Coronary artery (tissue), 2 donors: Measurements from ENCODE around the gene DHRS13.

Experiments
- DNase-seq: peaks from one replicate; pipeline ENCODE4 v3.0.0-alpha.2; 2017; ENCODE audit warnings: low spot score
- H3K27ac ChIP-seq, 2 donors: fragments of 200-600 bp; sonication (generic); one replicate each; pipeline ENCODE4 v1.5.1; 2016 to 2019
- H3K4me3 ChIP-seq: fragments of 200-600 bp; sonication (generic); 2 replicates; pipeline ENCODE4 v1.5.1; 2016; ENCODE audit warnings: mild to moderate bottlenecking, moderate library complexity
- TF ChIP-seq, protein P1 (sequence below): fragments of 200-600 bp; sonication (generic); IDR thresholded peaks from one replicate; pipeline ENCODE4 v1.5.1; 2019; ENCODE audit warnings: antibody characterized with exemption

DHRS13 gene, protein sequence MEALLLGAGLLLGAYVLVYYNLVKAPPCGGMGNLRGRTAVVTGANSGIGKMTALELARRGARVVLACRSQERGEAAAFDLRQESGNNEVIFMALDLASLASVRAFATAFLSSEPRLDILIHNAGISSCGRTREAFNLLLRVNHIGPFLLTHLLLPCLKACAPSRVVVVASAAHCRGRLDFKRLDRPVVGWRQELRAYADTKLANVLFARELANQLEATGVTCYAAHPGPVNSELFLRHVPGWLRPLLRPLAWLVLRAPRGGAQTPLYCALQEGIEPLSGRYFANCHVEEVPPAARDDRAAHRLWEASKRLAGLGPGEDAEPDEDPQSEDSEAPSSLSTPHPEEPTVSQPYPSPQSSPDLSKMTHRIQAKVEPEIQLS

DNA sequence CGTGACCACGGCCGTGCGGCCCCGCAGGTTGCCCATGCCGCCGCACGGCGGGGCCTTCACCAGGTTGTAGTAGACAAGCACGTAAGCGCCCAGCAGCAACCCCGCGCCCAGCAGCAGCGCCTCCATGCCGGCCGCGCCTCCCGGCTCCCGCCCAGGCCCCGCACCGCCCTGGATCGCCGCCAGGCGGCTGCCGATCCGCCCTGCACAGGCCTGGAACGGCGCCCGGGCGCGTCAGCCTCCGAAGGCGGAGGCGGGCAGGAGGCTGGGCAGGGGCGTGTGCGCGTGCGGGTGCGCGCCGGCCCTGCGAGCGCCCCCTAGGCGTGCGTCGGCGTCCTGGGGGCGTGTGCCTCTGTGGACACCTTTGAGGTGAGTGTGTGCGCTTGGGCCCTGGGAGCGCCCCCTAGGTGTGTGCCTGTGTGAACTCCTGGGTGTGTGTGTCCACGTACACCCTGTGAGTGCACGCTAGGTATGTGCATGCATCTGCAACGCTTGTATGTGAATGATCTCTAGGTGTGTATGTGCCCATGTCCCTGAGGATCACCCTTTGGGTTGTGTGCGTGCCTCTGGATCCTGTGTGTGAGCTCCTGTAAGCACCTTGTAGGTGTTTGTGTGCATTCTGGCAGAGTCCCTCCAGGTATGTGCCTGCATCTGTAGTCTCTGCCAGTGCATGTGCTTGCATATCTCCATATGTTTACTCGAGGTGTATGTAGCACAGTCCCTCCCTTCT lies at the start of gene DHRS13:
DHRS13 (minus strand) TSS at position 261 of the 727 bp plus-strand sequence; CDS start at position 126, 135 bp downstream.
- TF ChIP-seq, protein P1, sequence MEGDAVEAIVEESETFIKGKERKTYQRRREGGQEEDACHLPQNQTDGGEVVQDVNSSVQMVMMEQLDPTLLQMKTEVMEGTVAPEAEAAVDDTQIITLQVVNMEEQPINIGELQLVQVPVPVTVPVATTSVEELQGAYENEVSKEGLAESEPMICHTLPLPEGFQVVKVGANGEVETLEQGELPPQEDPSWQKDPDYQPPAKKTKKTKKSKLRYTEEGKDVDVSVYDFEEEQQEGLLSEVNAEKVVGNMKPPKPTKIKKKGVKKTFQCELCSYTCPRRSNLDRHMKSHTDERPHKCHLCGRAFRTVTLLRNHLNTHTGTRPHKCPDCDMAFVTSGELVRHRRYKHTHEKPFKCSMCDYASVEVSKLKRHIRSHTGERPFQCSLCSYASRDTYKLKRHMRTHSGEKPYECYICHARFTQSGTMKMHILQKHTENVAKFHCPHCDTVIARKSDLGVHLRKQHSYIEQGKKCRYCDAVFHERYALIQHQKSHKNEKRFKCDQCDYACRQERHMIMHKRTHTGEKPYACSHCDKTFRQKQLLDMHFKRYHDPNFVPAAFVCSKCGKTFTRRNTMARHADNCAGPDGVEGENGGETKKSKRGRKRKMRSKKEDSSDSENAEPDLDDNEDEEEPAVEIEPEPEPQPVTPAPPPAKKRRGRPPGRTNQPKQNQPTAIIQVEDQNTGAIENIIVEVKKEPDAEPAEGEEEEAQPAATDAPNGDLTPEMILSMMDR = peak; percentile 74
- DNase-seq = peak; percentile 83
- Histone ChIP-seq H3K4me3 (peak within 1 kb of the TSS; percentile 82), H3K27ac (peak within 1 kb of the TSS; percentile 26 to 85)

DNA sequence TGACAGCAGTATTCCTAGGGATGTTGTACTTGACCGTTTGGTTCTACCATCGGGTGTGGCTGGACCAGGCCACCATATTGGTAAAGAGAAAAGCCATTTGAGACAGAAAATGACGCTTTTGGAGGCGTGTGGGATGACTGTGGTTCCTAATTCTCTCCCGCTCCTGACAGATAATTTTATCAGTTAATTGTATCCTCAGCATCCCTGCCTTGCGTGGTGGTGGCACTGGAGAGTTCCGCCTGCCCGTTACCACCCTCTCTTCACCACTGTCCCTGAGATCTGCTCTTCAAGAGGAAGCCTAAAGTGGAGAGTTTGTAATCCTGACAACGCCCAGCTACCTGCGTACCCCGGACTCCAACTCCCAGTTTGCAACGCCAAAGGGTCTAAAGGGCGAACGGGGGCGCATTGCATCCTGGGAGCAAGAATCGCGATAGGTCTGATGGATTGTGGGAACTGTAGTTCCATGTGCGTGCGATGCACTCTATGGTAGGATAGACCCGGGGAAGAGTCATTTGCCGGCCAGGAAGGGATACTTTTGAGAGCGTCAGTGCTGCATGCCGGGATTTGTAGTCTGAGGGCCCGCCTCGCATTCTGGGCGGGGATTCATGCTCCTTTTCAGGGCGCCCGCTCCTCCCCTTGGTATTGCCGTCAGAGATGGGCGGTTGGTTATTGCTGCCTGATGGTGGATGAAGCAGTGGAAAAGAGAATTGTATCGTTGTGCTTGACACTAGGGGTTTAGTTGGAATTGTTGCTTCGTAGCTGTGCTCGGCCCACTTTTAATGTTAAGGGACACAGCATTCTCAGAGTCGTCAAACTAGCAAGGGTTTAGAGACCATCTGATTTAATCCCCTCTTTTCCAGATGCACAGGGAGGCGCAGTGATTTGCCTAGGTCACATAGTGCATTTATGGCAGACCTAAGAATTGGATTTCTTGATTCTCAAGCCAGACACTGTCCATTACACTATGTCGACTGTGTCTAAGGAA lies 49.4 kb upstream of the DHRS13 start:
- H3K27ac ChIP-seq = peak overlapping the region; percentile 98 to 99
- TF ChIP-seq, protein P1 = no peak
- peak overlapping the region; percentile 75 for H3K4me3 ChIP-seq
- peak; percentile 99 for DNase-seq

DNA sequence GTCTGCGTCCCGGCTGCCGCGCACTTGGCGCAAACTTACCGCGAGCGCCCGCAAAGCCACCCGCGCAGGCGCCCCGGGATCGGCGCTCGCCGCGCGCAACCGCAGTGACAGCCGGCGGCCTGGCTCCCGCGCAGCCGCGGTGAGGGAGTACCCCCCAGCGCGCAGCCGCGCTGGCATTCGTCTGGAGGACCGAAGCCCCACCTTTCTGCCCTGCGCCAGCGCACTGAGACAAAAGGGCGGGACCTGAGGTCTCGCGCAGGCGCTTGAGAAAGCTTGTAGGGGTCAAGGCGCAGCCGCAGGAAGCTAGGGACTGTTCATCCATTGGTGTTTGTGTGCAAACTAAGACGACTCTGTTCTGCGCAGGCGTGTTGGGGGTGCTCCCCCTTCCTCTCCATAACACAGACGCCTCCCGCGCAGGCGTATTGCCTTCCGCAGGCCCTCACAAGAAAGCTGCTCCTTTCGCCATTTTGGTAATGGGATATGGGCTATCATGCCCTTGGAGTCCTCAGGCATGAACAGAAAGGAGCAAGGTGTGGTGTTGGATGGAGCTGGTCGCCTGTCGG lies 48.6 kb upstream of the DHRS13 start, which contains the start of gene PHF12:
PHF12 (minus strand) TSS at position 91 of the 563 bp plus-strand sequence. CDS start 558 bp downstream, outside the sequence.
- DNase-seq = peak; percentile 100
- Histone ChIP-seq H3K27ac (peak within 1 kb of the TSS; percentile 98 to 99), H3K4me3 (peak within 1 kb of the TSS; percentile 85)
- TF ChIP-seq, protein P1 = no peak

DNA sequence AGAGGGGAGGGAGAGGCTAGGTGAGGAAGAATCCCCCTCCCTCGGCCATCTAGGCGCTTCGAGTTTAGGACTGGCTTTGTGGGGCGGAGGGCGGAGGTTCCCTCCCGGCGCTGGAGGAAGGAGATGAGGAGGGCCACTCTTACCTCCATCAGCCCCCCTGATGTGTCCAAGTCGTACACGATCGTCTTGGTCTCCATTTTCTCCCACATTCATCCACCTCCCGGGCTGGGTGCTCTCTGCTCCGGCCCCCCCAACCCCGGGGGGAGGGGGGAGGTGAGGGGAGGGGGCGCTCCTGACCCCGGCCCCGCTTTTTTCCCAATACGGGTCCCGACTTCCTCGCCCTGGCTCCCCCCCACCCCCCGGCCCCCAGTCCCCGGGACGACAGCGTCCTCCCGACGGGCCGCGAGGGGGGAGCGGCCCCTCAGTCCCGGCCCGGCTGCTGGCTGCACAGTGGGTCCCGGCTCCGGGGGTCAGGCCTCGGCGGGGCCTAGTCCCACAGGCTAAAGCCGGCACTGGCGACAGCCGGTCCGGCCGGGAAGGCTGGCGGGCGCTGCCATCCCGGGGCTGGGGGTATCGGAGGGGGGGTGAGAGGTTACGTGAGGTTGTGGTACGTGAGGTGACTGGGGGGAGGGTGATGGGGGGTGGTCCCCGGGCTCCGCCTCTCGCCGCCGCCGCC lies 48.0 kb upstream of the DHRS13 start:
- Histone ChIP-seq H3K27ac (peak overlapping the region; percentile 93 to 94), H3K4me3 (peak overlapping the region; percentile 85)
- TF ChIP-seq, protein P1 = no peak
- no peak for DNase-seq

DNA sequence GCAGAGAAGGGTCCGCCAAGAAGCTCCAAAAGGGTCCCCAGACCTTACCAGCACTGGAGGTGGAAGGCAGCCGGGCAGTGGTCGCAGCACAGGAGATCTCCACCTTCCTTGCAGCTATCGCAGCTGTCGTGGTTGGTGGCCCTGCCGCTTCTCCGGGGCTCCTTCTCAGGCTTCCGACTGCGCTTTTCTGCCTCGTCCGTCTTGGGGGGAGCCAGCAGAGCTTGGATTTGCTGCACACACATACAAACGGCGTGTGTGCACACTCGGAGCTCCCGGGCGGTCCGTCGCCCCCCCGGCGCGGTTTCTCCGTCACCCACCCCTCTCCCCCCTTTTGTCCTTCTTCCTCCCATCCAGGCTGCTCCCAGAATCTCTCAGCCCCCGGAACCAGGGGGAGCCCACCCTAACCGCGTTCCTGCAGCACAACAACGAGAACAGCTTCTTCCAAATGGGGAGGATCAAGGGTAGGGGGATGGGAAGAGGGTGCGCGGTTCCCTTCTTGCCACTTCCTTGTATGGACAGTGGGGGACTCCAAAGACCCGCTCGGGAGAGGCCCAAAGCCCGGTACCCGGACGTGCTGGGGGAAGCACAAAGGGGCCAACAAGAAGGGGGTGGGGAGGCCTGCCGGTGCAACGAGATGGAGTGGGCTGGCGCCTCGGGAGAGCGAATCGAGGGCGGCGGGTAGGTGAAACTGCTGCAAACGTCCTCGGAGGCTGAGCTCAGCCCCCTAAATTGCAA lies 47.3 kb upstream of the DHRS13 start:
- Histone ChIP-seq H3K27ac (peak overlapping the region; percentile 93 to 94), H3K4me3 (peak overlapping the region; percentile 85)
- TF ChIP-seq, protein P1 = no peak
- no peak for DNase-seq
